GM12891 (cell line): Measurements from ENCODE around the gene PPHLN1.

Experiments used
- POLR2AphosphoS5 ChIP-seq: IDR thresholded peaks from 2 replicates; pipeline ENCODE4 v1.6.1; 2011; ENCODE audit warnings: low read depth, low read length, control low read depth
- POU2F2 ChIP-seq: IDR thresholded peaks from 2 replicates; pipeline ENCODE4 v1.6.1; 2011; ENCODE audit warnings: low read depth, mild to moderate bottlenecking, control low read depth, low read length, moderate library complexity
- TAF1 ChIP-seq: IDR thresholded peaks from 2 replicates; pipeline ENCODE4 v1.6.1; 2011; ENCODE audit warnings: low read depth, low read length, control low read depth

DNA sequence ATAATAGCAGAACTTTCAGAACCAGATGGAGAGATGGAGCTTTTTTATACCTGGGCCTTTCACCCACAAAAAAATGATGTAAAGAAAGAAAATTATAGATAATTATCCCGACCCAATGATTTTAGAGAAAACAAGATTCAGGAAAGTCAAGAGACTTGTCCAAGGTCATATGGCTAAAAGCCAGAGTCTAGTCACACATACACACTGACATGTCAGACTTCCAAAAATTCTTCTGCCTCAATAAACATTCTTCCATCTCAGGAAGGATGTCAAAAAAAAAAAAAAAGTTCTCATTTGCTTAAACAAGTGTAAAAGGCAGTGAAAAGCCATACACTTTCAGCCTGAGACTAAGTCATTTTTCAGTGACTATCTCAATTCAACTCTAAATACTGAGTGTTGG is 147.6 kb downstream of the PPHLN1 start:
- no peak for TF ChIP-seq POLR2AphosphoS5
- TF ChIP-seq POU2F2, result no peak
- no peak for TF ChIP-seq TAF1
